LNCAP (cell line): Measurements from ENCODE around the gene KIF13A.

Experiments used
- CTCF ChIP-seq: fragments of 450-650 bp; IDR thresholded peaks from 2 replicates; pipeline ENCODE4 v1.5.1; 2017; ENCODE audit warnings: mild to moderate bottlenecking

The KIF13A gene

GRCh38 chr6:17808609-17809008 lies 178.8 kb downstream of the KIF13A start:
- TF ChIP-seq CTCF: no peak

- no peak for TF ChIP-seq CTCF
These were observed 184.0 kb downstream of the KIF13A start for GRCh38 chr6:17803409-17803808.

GRCh38 chr6:17798477-17799154 lies 188.8 kb downstream of the KIF13A start:
- TF ChIP-seq CTCF: no peak

- TF ChIP-seq CTCF: no peak
These were observed 196.9 kb downstream of the KIF13A start for GRCh38 chr6:17790489-17790888.

GRCh38 chr6:17785094-17785787 lies 202.2 kb downstream of the KIF13A start:
- no peak for TF ChIP-seq CTCF

- TF ChIP-seq CTCF: no peak
These were observed 207.4 kb downstream of the KIF13A start for GRCh38 chr6:17780061-17780460.

GRCh38 chr6:17771609-17772008 lies 215.8 kb downstream of the KIF13A start:
- no peak for TF ChIP-seq CTCF
